B cell (primary cell): ENCODE data around the gene TP53I13.

Experiments used
- EZH2 ChIP-seq: IDR thresholded peaks from 2 replicates; pipeline ENCODE4 v1.6.1; 2012; ENCODE audit warnings: borderline replicate concordance, low read depth, mild to moderate bottlenecking, moderate library complexity, low read length; ENCODE audit not compliant: insufficient read depth, poor library complexity, severe bottlenecking
- TF ChIP-seq, protein P1 (sequence below): fragments of 200-600 bp; IDR thresholded peaks from one replicate; pipeline ENCODE4 v1.8.0; 2022; ENCODE audit warnings: antibody characterized with exemption, mild to moderate bottlenecking

DNA sequence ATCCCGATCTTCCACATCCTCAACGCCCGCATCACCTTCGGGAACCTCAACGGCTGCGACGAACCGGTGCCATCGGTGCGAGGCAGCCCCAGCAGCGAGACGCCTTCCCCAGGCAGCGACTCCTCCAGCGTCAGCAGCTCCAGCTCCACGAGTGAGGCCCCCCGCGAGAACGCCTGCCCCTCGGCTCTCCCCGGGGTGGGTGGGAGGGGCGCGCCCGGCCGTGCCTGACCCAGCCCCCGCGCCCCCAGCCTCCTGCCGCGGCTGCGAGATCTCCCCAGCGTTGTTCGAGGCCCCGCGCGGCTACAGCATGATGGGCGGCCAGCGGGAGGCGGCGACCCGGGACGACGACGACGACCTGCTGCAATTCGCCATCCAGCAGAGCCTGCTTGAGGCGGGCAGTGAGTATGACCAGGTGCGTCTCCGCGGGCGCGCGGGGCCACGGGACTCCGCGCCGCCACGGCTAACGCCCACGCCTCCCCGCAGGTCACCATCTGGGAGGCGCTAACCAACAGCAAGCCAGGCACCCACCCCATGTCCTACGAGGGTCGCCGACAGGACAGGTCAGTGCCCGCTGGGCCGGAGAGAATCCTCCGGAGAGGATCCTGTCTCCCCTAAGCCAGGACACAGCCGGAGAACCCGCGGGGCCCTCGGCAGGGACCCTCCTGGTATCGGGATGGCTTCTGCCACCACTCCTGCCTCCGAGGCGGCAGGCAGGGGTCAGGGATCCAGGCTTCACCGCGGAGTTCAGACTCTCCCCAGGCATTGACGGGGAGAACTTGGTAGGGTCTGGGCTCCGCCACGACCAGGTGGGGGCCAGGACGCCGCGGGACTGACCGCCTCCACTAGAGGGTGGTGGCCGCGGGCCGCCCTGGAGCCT, 44.1 kb downstream of the TP53I13 start:
- TF ChIP-seq, protein P1, sequence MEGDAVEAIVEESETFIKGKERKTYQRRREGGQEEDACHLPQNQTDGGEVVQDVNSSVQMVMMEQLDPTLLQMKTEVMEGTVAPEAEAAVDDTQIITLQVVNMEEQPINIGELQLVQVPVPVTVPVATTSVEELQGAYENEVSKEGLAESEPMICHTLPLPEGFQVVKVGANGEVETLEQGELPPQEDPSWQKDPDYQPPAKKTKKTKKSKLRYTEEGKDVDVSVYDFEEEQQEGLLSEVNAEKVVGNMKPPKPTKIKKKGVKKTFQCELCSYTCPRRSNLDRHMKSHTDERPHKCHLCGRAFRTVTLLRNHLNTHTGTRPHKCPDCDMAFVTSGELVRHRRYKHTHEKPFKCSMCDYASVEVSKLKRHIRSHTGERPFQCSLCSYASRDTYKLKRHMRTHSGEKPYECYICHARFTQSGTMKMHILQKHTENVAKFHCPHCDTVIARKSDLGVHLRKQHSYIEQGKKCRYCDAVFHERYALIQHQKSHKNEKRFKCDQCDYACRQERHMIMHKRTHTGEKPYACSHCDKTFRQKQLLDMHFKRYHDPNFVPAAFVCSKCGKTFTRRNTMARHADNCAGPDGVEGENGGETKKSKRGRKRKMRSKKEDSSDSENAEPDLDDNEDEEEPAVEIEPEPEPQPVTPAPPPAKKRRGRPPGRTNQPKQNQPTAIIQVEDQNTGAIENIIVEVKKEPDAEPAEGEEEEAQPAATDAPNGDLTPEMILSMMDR = no peak
- TF ChIP-seq EZH2 = no peak
